CD4-positive, alpha-beta T cell treated with Interleukin-12 subunit alpha and Interleukin-12 subunit beta, for 1 hour (primary cell): Measurements from ENCODE around the gene APOLD1.
A peak's percentile ranks its signal among the peaks of the same experiment; 100 is the strongest.
"Not testable (repeated sequence)": the region's sequence is repeated elsewhere in the genome, so short reads cannot be mapped to it uniquely, and the experiment has no call there.

Source experiments
- DNase-seq: peaks from one replicate; pipeline ENCODE4 v3.0.0-alpha.2; 2020

APOLD1 gene

DNA sequence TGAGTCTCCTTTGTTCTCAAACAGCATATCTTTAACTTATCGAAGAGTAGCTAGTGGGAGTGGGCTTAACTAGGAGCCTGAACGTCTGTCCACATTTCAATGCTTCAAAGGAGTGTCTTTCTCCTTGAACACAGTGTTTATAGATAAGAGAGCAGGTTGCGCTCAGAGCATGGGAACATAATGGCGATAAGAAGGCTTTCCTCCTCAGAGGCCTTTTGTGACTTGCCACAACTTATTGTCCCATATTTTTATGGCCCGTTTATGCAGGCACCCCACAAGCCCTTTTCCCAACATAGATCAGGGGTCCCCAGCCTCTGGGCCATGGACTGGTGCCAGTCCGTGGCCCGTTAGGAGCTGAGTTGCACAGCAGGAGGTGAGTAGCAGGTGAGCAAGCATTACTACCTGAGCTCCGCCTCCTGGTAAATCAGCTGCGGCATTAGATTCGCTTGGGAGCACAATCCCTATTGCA, 25.1 kb downstream of the APOLD1 start:
- no peak for DNase-seq

DNA sequence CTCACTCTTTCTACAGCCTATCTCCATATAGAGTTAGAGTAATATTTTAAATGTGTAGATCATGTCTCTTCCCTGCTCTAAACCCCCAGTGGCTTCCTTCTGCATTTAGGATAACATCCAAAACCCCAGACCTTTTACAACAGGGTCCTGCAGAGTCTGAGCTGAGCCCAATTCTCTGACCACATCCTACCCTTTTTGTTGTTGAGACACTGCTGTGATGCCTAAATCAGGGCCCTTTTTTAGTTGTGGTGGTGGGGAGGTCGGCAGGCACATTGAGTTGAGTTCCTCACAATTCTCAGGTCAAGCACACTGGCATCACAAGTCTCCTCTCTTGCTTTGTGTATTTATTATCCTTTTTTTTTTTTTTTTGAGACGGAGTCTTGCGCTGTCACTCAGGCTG, 25.9 kb downstream of the APOLD1 start:
- no peak for DNase-seq

DNA sequence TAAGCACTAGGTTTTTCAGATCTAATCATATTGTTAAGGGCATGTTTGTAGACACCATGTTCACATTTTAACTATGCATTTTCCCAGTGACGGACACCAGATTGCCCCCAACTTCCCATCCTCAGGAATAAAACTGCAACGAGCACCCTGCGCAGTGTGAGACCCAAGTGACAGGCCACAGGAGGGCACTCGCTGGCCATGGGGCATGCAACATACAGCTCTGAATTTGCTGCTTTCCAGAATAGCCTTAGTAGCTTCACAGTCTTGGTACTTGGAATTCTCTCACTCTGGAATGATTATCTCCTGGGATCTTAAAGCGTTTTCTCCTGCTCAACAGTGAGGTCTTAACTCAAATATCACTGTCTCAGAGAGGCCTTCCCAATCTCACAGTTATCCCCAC, 26.7 kb downstream of the APOLD1 start:
- DNase-seq = no peak

DNA sequence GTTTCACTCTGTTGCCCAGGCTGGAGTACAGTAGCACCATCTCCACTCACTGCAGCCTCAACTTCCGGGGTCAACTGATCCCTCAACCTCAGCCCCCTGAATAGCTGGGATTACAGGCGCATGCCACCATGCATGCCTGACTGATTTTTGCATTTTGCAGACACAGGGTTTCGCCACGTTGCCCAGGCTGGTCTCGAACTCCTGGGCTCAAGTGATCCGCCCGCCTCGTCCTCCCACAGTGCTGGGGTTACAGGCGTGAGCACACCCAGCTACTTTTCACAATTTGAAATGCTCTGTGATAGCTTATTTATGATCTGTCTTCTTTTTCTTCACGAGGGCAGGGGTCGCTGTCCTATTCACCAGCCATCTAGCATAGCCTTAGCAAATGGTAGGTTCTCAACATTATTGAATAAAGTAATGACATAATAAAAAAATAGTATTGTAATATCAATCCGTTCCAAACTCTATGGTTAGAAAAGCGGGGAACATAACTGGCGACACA, 27.2 kb downstream of the APOLD1 start:
- no peak for DNase-seq

DNA sequence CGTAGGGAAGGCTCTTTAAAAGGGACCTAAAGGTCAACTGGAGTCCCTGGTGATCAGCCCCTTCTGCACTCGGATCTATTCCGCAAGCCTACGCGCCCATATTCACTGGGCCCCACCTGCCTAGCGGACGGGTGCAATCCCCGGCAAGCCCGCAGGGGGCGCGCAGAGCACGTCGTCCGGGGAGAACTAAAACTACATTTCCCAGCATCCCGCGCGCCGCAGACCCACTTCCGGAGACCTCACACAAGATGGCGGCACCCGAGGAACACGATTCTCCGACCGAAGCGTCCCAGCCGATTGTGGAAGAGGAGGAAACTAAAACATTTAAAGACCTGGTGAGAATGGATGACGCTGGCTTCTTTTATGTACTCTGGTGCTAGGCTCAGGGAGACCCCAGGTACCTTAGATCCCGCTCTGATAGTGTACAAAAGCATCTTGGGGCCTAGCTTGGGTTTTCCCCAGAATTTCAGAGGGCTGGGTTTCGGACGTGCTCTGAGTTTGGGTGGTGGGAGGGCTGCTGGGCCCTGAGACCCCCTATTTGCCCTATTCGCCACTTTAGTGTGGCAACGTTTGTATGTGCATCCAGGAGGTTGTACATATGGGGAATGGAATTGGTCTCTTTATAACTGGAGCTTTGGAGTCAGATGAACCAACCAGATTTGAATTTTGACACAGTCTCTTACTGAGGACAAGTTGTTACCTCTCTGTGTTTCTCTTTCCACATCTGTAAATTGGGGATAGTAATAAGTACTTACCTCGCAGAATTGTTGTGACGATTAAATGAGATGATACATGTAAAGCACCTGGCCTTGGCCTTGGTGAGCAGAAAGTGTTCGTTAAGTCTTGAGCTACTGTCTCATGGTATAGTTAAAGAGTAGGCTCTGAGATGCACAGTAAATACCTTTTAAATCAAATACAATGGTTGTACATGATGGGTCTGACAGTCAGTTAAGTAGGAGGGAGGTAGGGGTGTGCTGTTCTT, 28.0 kb downstream of the APOLD1 start, which contains the start of gene DDX47:
TSS of gene DDX47 (plus strand) at position 227 of the 982 bp plus-strand sequence. CDS start at position 249, 22 bp downstream.
- peak; percentile 96 for DNase-seq

DNA sequence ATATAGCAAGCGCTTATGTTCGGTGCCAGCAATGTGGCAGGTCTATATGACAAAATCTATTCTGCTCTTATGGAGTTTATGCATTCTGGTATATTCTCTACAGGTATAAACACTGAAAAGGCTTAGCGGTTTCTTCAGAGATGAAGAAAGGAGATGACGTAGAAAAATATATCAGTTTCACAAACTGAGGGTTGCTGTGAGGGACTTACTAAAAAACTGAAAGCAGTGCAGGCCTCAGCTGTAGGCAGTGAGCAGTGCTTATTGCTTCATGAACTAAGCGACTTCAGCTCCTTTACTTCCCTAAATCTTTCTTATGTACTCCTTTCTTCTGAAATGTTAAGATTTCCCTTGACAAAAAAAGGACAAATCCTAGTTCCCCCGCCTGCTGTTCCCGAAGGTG, 32.2 kb downstream of the APOLD1 start:
- no peak for DNase-seq

DNA sequence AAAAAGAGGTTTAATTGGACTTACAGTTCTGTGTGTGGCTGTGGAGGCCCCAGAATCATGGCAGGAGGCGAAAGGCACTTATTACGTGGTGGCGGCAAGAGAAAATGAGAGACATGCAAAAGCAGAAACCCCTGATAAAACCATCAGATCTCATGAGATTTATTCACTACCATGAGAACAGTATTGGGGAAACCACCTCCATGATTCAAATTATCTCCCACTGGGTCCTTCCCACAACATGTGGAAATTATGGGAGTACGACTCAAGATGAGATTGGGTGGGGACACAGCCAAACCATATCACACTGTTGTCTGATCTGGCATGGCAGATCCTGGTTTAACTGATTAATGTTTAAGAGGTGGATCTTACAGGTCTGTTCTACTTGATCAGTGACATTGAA, 33.2 kb downstream of the APOLD1 start:
- no peak for DNase-seq

DNA sequence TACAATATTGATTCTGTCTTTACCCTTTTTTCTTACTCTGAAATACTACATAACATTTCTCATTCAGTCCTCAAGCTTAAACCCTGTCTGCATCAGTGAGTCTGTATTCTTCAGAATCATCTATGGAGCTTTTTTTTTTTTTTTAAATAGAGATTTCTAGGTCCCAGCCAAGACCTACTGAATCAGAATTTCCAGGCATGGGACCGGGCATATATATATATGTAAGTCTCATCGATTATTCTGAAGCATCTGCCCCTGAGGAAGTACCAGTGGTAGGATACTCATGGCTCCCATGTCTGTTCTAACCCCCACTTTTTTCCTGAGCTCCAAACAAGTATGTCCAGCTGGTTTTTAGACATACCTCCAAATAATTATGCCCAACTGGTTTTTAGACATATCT, 33.8 kb downstream of the APOLD1 start:
- DNase-seq = no peak

DNA sequence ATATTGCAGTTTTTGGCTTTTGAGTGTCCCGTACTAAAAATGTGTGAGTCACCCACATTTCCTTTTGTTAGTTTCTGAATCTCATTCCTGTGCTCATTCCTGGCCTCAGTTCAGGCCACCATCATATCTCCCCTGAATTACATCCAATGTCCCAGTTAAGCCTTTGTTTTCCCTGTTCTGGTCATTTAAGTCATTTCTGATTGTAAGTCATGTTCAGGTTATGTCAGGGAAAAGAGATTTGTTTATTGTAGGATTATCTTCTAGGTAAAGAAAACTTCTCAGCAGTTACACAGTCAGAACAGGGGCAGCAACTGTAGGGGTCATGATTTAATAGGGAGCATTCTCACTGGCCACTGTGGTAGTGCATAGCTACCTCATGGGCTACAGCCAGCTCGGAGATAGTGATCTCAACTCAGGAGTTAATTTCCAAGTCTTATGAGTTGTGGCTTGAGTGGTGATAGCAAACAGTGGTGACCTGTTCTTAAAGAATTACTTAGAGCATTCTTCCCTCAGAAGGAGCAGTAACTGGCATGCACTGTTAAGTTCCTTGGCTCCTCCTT, 34.4 kb downstream of the APOLD1 start:
- DNase-seq = no peak

DNA sequence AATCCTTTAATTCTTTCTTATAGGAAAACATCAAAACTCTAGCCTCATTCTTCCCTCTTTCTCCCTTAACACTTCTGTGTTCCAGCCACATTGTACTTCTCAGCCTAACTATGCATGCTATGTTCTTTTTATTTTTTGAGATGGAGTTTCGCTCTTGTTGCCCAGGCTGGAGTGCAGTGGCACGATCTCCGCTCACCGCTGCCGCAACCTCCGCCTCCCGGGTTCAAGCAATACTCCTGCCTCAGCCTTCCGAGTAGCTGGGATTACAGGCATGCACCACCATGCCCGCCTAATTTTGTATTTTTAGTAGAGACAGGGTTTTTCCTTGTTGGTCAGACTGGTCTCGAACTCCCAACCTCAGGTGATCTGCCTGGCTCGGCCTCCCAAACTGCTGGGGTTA, 34.9 kb downstream of the APOLD1 start:
- DNase-seq = not testable (repeated sequence)

DNA sequence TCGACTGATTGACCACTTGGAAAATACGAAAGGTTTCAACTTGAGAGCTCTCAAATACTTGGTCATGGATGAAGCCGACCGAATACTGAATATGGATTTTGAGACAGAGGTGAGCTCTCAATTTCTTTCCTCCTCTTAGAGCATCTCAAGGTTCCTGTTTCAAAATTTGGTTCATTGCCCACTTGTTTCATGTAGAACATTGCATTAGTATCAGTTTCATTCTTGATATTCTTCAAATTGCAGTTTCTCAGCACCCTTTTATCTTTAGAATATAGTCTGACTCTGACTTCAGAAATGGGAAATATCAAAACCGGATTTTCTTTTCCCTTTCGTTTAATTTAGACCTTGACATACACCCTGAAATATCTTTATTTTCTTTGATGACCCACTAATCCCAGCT, 36.5 kb downstream of the APOLD1 start:
- no peak for DNase-seq

DNA sequence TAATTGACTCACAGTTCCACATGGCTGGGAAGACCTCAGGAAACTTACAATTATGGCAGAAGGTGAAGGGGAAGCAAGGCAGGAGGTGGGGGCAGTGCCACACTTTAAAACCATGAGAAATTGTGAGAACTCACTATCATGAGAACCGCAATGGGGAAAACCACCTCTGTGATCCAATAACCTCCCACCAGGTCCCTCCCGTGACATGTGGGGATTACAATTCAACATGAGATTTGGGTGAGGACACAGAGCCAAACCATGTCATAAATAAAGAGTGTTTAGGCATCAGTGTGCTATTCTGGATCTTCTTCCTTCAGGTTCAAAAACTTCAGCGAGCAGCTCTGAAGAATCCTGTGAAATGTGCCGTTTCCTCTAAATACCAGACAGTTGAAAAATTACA, 37.4 kb downstream of the APOLD1 start:
- DNase-seq = no peak

DNA sequence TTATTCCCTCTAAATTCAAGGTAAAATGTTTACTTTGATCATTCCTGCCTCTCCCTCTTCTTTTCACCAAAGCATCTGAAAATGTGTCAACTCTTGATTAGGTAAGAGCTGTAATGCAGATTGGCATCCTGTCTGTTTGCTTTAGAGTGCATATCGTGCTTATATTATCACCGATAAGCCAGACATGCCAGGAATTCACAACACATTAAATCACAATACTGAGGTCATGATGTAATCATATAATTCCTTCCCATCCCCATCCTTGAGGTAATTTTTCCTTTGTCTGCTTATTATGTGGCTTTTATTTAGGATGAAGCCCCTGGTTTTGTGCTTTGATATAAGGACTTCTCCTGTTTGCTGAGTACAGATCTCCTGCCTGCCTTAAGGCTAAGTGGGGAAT, 37.8 kb downstream of the APOLD1 start:
- no peak for DNase-seq

DNA sequence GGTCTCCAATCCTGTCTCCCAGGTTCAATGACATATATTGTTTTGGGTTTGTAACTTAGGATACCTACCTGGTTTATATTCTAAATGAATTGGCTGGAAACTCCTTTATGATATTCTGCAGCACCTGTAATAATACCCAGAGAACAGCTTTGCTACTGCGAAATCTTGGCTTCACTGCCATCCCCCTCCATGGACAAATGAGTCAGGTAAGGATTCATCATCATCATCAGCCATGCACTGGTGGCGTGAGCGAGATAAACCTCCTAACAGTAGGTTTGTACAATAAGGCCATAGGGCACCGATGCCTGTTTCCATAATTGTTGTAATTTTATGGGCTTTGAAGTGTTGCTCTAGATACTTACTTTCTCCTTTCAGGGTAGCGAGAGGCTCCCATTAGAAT, 38.4 kb downstream of the APOLD1 start:
- no peak for DNase-seq

DNA sequence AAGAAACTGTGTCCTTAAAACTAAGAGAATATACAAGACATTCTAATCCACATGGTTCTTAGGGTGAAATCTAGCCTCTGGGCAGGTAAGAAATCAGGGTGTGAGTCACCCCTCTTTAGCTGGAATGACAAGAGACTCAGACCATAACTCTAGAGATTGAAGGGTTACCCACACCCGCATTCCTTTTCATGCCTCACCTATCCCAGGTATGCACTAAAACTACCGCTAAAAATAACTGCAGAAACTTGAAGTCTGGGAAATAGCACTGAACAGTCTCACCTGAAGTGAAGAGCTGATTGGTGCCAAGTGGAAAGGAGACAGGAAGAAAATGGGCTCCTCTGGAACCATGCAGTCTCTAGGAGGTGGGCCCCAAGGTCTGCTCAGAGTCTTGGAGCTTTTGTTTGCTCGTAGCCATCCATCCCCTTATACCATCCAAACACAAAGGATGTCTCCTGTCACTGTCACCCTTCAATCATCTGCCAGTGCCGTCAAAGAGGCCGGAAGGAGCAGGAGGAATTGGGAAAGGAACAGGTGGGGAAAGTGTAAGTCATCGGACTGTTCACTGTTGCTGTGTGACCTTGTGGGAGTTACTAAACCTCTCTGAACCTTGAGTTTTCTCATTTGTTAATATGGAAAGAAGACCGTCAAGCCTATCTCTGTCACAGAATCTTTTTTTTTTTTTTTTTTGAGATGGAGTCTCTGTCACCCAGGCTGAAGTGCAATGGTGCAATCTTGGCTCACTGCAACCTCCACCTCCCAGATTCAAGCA, 50.1 kb downstream of the APOLD1 start:
- DNase-seq = no peak

DNA sequence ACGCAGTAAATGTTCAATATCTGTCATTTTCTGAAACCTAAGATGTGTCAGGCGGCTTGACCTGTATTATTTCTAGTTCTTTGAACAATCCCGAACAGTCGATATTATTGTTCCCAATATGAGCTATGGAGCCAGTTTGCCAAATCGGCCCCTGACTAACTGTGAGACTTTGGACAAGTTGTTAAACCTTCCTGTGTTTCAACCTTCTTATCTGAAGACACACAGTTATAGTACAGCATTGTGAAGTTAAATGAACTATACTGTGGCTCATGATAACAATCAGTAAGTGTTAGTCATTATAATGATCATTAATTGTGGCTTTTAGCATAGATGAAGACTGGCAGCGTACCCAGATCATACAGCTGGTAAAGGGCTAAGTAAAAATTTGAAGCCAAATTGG, 51.1 kb downstream of the APOLD1 start:
- DNase-seq = no peak

DNA sequence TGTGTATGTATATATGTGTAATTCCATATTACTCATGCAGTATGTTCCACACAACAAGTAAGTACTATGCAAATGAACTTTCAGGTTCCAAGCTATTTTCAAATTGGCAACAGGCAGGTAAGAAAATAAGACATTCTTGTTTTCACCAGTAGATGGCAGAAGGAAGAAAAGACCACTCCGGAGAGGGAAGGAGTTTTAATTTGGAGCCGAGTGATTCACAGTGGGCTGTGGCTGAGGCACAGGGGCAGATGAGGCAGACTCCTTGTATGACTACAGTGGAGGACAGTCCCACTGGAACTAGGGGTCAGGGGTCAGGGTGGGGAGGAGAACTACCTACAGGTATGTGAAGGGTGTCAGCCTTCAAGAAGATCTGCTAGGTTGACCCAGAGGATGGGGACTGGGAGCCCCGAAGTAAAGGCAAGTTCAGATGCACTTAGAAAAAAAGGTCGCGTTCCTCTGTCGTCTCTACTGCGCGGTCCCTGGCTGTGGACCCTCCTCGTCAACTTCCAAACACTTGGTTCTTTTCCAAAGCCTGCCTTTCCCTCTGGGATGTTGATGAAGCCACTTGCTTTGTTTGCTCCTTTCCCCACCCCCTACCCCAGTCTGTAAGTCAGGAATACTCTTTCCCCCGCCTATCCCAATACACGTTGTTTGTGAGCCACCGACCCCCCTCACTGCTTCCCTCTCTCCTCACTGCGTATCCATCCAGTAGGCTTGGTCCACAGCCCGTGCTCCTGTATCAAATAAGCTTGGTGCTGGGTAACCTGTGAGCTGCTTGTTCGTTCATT, 51.8 kb downstream of the APOLD1 start:
- peak; percentile 59 for DNase-seq

DNA sequence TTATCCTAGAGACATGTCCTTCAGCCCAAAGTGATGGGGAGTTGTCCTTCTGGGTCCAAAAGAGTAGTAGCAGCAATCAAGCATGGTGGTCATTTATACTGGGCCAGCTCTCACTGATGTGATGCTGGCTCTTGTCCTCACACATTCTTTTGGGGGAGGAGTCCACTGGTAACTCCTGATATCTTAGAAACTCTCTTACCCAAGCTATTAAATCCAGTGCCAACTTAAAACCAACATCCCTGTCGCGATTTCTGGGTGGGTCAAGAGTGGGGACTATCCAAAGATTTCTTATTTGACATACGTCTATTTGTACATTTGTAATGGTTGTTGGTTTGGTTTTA, 52.3 kb downstream of the APOLD1 start:
- no peak for DNase-seq

DNA sequence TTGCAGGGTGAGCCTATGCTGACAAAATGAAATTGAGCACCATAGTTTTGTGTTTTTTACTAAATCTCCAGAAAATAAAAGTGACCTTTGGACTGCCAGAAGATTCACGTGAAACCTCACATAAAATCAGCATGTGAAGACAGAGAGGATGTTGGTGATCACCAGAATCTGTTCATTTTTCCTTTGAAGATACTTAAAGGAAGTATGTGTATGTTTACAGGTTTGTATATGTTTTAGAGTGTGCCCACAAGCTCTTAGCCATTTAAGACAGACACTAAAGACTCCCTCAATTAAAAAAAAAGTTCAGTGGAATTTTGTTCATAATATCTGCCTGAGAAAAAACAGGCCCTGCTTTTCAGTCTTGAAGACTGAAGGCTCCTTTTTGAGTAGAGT, 53.5 kb downstream of the APOLD1 start:
- DNase-seq = no peak

DNA sequence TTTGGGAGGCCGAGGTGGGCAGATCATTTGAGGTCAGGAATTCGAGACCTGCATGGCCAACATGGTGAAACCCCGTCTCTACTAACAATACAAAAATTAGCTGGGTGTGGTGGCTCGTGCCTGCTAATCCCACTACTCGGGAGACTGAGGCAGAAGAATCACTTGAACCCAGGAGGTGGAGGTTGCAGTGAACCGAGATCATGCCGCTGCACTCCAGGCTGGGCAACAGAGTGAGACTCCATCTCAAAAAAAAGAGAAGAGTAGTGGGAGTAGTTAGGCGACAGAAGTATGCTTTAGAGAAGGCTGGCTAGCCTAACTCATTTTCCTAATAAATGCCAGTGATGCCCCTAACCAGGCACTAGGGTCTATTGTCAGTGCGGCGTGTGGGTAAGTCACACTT, 54.0 kb downstream of the APOLD1 start:
- DNase-seq = not testable (repeated sequence)

DNA sequence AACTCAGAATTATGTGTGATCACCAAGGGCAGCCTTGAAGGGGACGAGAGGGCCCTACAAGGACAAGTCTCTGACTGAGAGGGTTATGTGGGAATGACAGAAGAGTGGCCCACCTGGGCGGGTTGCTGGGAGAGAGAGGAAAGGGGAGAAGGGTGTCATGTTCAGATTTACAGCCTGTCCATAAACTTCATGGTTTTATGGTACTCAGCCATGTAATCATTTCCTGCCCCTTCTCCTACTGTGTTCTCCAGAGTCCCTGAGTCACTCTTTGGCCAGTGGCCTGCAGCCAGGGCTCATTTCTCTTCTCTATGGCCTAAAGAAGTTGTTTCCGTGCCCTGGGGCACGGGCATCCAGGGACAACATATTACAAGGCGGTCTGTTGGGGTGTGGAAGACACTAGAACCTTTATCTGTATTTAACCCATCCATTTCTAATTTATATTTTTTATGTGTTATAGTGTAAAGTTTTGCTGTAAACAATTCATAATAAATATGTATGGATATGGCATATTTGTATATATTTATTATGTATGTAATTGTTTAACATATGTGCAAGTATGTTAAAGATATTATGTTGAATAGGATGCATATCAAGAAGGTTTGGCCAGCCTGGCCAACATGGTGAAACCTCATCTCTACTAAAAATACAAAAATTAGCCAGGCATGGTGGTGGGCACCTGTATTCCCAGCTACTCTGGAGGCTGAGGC, 54.6 kb downstream of the APOLD1 start:
- no peak for DNase-seq

DNA sequence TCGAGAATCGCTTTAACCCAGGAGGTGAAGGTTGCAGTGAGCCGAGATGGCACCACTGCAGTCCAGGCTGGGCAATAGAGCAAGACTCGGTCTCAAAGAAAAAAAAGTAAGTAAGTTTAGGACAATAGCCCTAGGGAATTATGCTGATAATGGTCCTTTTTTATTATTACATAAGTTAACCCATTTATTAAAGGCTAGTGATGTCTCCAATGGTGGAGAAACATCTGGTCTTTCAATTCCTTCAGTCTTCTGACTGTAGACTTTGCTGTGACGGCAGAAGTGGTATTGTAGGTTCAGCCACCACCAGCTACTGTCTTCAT, 55.1 kb downstream of the APOLD1 start:
- no peak for DNase-seq
